ENCODE measurements around the gene CD8B. TPM values are rescaled to one million over a fixed set of nuclear protein-coding genes. Genes with fewer than 3 reads are reported as not detected.
"Not testable (repeated sequence)": the region's sequence is repeated elsewhere in the genome, so short reads cannot be mapped to it uniquely, and the experiment has no call there.

CD8B gene
- total RNA-seq, 1 experiment from 2014 or later = 9.1 TPM

- intact Hi-C loops (cut with micrococcal nuclease; ENCODE audit: unreplicated experiment); H3K9me3 ChIP-seq; H3K4me1 ChIP-seq; H3K36me3 Mint-ChIP-seq (ENCODE audit: insufficient read depth, unreplicated experiment); H3K9me3 Mint-ChIP-seq (ENCODE audit: unreplicated experiment); DNase-seq; H3K4me3 ChIP-seq (ENCODE audit: low read depth, low read length); H3K4me3 Mint-ChIP-seq (ENCODE audit: unreplicated experiment); H3K27me3 Mint-ChIP-seq (ENCODE audit: insufficient read depth, unreplicated experiment); H3K27me3 ChIP-seq (replicated peaks; ENCODE audit: control insufficient read depth, insufficient read depth, low read length); H3K36me3 ChIP-seq (ENCODE audit: control insufficient read depth, insufficient read depth, low read length); POLR2A ChIA-PET; BruUV-seq (replicated peaks); H3K27ac Mint-ChIP-seq (ENCODE audit: unreplicated experiment); CTCF ChIA-PET: not testable (repeated sequence)
- H3K4me1 Mint-ChIP-seq (ENCODE audit: low read depth, unreplicated experiment) = peaks cover 13% of the 10 kb centered on the region
Observed at GRCh38 chr2:86837714-86838113, 24.0 kb downstream of the CD8B start.

GRCh38 chr2:86836915-86837695 is 24.6 kb downstream of the CD8B start:
- H3K4me3 ChIP-seq (ENCODE audit: low read depth, low read length); intact Hi-C loops (cut with micrococcal nuclease; ENCODE audit: unreplicated experiment): not testable (repeated sequence)
- BruUV-seq (replicated peaks) = TSS peak; percentile 98

GRCh38 chr2:86835548-86835889 is 26.2 kb downstream of the CD8B start:
- intact Hi-C loops (cut with micrococcal nuclease; ENCODE audit: unreplicated experiment); H3K9me3 ChIP-seq; H3K36me3 ChIP-seq (ENCODE audit: control insufficient read depth, insufficient read depth, low read length); BruUV-seq (replicated peaks); H3K4me1 Mint-ChIP-seq (ENCODE audit: low read depth, unreplicated experiment); H3K27ac Mint-ChIP-seq (ENCODE audit: unreplicated experiment); DNase-seq; POLR2A ChIA-PET; H3K4me3 Mint-ChIP-seq (ENCODE audit: unreplicated experiment); CTCF ChIA-PET; H3K4me3 ChIP-seq (ENCODE audit: low read depth, low read length); H3K9me3 Mint-ChIP-seq (ENCODE audit: unreplicated experiment); H3K4me1 ChIP-seq; H3K36me3 Mint-ChIP-seq (ENCODE audit: insufficient read depth, unreplicated experiment); H3K27me3 ChIP-seq (replicated peaks; ENCODE audit: control insufficient read depth, insufficient read depth, low read length); H3K27me3 Mint-ChIP-seq (ENCODE audit: insufficient read depth, unreplicated experiment): not testable (repeated sequence)

More at GRCh38 chr2:86836915-86837695, 24.6 kb downstream of the CD8B start:
- CTCF ChIA-PET; H3K27me3 ChIP-seq (replicated peaks; ENCODE audit: control insufficient read depth, insufficient read depth, low read length); H3K9me3 Mint-ChIP-seq (ENCODE audit: unreplicated experiment); H3K27me3 Mint-ChIP-seq (ENCODE audit: insufficient read depth, unreplicated experiment); H3K4me1 ChIP-seq; H3K36me3 ChIP-seq (ENCODE audit: control insufficient read depth, insufficient read depth, low read length); H3K36me3 Mint-ChIP-seq (ENCODE audit: insufficient read depth, unreplicated experiment); POLR2A ChIA-PET; H3K9me3 ChIP-seq: not testable (repeated sequence)
- Mint-ChIP-seq H3K4me1 (ENCODE audit: low read depth, unreplicated experiment) (peaks cover 13% of the 10 kb centered on the region), H3K4me3 (ENCODE audit: unreplicated experiment) (peak overlapping the region; percentile 61), H3K27ac (ENCODE audit: unreplicated experiment) (peak overlapping the region; percentile 67)
- peak; percentile 63 to 77 for DNase-seq

GRCh38 chr2:86833315-86833714 is 28.4 kb downstream of the CD8B start:
- Histone ChIP-seq H3K4me1 (peaks cover 5% of the 10 kb centered on the region; the same call in 1 of the 2 replicates), H3K4me3 (ENCODE audit: low read depth, low read length) (no peak overlapping the region), H3K36me3 (ENCODE audit: control insufficient read depth, insufficient read depth, low read length) (no peaks in the 10 kb centered on the region), H3K27me3 (replicated peaks; ENCODE audit: control insufficient read depth, insufficient read depth, low read length) (no peaks in the 10 kb centered on the region), H3K9me3 (no peaks in the 10 kb centered on the region)
- Mint-ChIP-seq H3K27me3 (ENCODE audit: insufficient read depth, unreplicated experiment) (no peaks in the 10 kb centered on the region), H3K27ac (ENCODE audit: unreplicated experiment) (no peak overlapping the region), H3K9me3 (ENCODE audit: unreplicated experiment) (no peaks in the 10 kb centered on the region), H3K4me3 (ENCODE audit: unreplicated experiment) (no peak overlapping the region), H3K4me1 (ENCODE audit: low read depth, unreplicated experiment) (peaks cover 8% of the 10 kb centered on the region), H3K36me3 (ENCODE audit: insufficient read depth, unreplicated experiment) (peaks cover 7% of the 10 kb centered on the region)
- POLR2A ChIA-PET = no interaction called here
- no peak for DNase-seq
- TF ChIP-seq CTCF (IDR thresholded peaks at IDR 0.05; ENCODE audit: insufficient read depth in 1 of 2, low read depth in 1 of 2, low read length in 1 of 2, severe bottlenecking in 1 of 2, unreplicated experiment in 1 of 2) = no peak
- BruUV-seq (replicated peaks) = no TSS peak
- CTCF ChIA-PET = no interaction called here
- intact Hi-C loops (cut with micrococcal nuclease; ENCODE audit: unreplicated experiment) = no loop called here

All from Caco-2 (cell line).